ENCODE measurements around the gene CBLN3. TPM values are rescaled to one million over a fixed set of nuclear protein-coding genes. Genes with fewer than 3 reads are reported as not detected.

The CBLN3 gene
- total RNA-seq, 1 experiment from 2014 or later, result 0.94 TPM

GRCh38 chr14:24431569-24432258, 2.2 kb upstream of the CBLN3 start (continued):
- TF ChIP-seq AFF4 (CRISPR knock-in tag; IDR thresholded peaks at IDR 0.05; ENCODE audit: borderline replicate concordance), result no peak
- no peak for TF ChIP-seq MXD4 (CRISPR knock-in tag; IDR thresholded peaks at IDR 0.05; ENCODE audit: borderline replicate concordance)

- H3K4me3 Mint-ChIP-seq, result peak overlapping the region; percentile 74
- DNase-seq (ENCODE audit: low spot score) (peak; percentile 41), ATAC-seq (no peak)
- POLR2A ChIA-PET, result interaction anchor here (0.5 to 3.3 kb wide), 15 partner anchors 11 to 188 kb away, joined by 3 to 23 read pairs (median 4); partner anchors contain the start of genes DHRS1, NFATC4, NOP9 and TINF2
- H3K27me3 Mint-ChIP-seq (ENCODE audit: low read depth), result peaks cover 16% of the 10 kb centered on the region
- H3K27ac Mint-ChIP-seq, result no peak overlapping the region
- CTCF ChIA-PET, result interaction anchor here (0.6 to 11.4 kb wide), 66 partner anchors 8 to 350 kb away, joined by 3 to 518 read pairs (median 6); partner anchors contain the start of genes ADCY4, CHMP4A, CIDEB and DHRS1
- TF ChIP-seq HMGXB4 (CRISPR knock-in tag; IDR thresholded peaks at IDR 0.05) (no peak), GTF2I (CRISPR knock-in tag; conservative IDR thresholded peaks at IDR 0.05) (no peak)
- no peaks in the 10 kb centered on the region for H3K9me3 Mint-ChIP-seq
- peaks cover 31% of the 10 kb centered on the region for H3K4me1 Mint-ChIP-seq
- H3K36me3 Mint-ChIP-seq, result peaks cover 10% of the 10 kb centered on the region
These were observed 1.5 kb upstream of the CBLN3 start for GRCh38 chr14:24430682-24431568.

GRCh38 chr14:24430143-24430681, 744 bp upstream of the CBLN3 start:
- Mint-ChIP-seq H3K4me1 (peaks cover 31% of the 10 kb centered on the region), H3K36me3 (peaks cover 10% of the 10 kb centered on the region), H3K4me3 (peak overlapping the region; percentile 74), H3K9me3 (no peaks in the 10 kb centered on the region), H3K27ac (no peak overlapping the region), H3K27me3 (ENCODE audit: low read depth) (peaks cover 17% of the 10 kb centered on the region)
- ChIA-PET CTCF (interaction anchor here (0.6 to 11.4 kb wide), 25 partner anchors 9 to 216 kb away, joined by 3 to 518 read pairs (median 18); partner anchors contain the start of genes ADCY4, CHMP4A, CIDEB and DHRS1), POLR2A (interaction anchor here (0.5 to 3.3 kb wide), 6 partner anchors 12 to 1809 kb away, joined by 3 to 23 read pairs (median 6); no protein-coding TSS in a partner anchor)
- peak; percentile 53 for ATAC-seq
- peak; percentile 70 for DNase-seq (ENCODE audit: low spot score)
- TF ChIP-seq ZBTB21 (CRISPR knock-in tag; IDR thresholded peaks at IDR 0.05; ENCODE audit: borderline replicate concordance) (no peak), FOXP1 (CRISPR knock-in tag; IDR thresholded peaks at IDR 0.05; ENCODE audit: borderline replicate concordance) (no peak), ETV6 (CRISPR knock-in tag; IDR thresholded peaks at IDR 0.05) (no peak), ZNF232 (CRISPR knock-in tag; IDR thresholded peaks at IDR 0.05) (no peak), SOX15 (CRISPR knock-in tag; IDR thresholded peaks at IDR 0.05) (no peak), ELF4 (CRISPR knock-in tag; IDR thresholded peaks at IDR 0.05; ENCODE audit: low read depth) (no peak), E2F5 (CRISPR knock-in tag; IDR thresholded peaks at IDR 0.05) (no peak), ZNF425 (CRISPR knock-in tag; conservative IDR thresholded peaks at IDR 0.05) (no peak), PRDM15 (CRISPR knock-in tag; IDR thresholded peaks at IDR 0.05) (no peak), CTCF (IDR thresholded peaks at IDR 0.05) (no peak)
